Skeletal muscle cell (primary cell): ENCODE results near the gene KIF22.
"Not testable (repeated sequence)": the region's sequence is repeated elsewhere in the genome, so short reads cannot be mapped to it uniquely, and the experiment has no call there.

Experiments
- DNase-seq: peaks from one replicate; pipeline ENCODE4 v3.0.0-alpha.2; 2010; ENCODE audit warnings: low read depth
- H3K4me3 ChIP-seq: 2 replicates; pipeline ENCODE4 v1.5.1; 2011; ENCODE audit warnings: low read depth, mild to moderate bottlenecking, control low read depth, low read length, moderate library complexity

Gene KIF22

GRCh38 chr16:29791845-29792807 lies 1.6 kb downstream of the KIF22 start:
- peak overlapping the region; percentile 94 for H3K4me3 ChIP-seq
- DNase-seq, result no peak

GRCh38 chr16:29793153-29793552 lies 2.6 kb downstream of the KIF22 start:
- H3K4me3 ChIP-seq, DNase-seq: not testable (repeated sequence)

- no peak overlapping the region for H3K4me3 ChIP-seq
- no peak for DNase-seq
Observed at GRCh38 chr16:29794231-29794710, 3.7 kb downstream of the KIF22 start.

DNA sequence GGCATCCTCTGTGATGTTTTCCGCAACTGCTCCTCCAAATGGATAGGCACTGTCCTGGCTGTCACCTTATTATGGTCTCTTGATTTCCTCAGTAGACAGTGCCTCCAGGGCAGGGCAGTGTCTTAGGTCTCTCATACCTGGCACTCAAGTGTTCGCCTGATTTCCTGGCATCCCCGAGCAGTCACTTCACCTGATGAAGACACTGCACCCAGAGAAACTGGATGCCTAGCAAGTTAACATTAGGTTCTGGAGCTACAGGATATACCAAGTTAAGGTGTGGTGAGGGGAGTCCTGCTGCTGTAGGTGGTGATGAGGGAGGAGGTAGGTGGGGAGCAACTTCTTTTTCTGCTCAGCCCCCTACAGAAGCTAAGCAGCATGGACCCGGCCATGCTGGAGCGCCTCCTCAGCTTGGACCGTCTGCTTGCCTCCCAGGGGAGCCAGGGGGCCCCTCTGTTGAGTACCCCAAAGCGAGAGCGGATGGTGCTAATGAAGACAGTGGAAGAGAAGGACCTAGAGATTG lies 11.9 kb downstream of the KIF22 start:
- no peak overlapping the region for H3K4me3 ChIP-seq
- no peak for DNase-seq

GRCh38 chr16:29804020-29804419 lies 13.5 kb downstream of the KIF22 start:
- no peak overlapping the region for H3K4me3 ChIP-seq
- DNase-seq, result no peak

- peak overlapping the region; percentile 72 for H3K4me3 ChIP-seq
- DNase-seq, result no peak
Observed at GRCh38 chr16:29804455-29805231, 14.1 kb downstream of the KIF22 start.

GRCh38 chr16:29805232-29806098 lies 14.9 kb downstream of the KIF22 start:
- H3K4me3 ChIP-seq, result peak overlapping the region; percentile 72
- DNase-seq, result peak; percentile 91

- peak within 1 kb of the TSS; percentile 72 for H3K4me3 ChIP-seq
- DNase-seq, result peak; percentile 81
Observed at GRCh38 chr16:29806099-29806579, 15.6 kb downstream of the KIF22 start, which contains the start of gene MAZ. Gene MAZ, plus strand, starts transcription at chr16:29806529. Its CDS starts 173 bp downstream, at chr16:29806702.

GRCh38 chr16:29806641-29807425 lies 16.3 kb downstream of the KIF22 start:
- no peak for DNase-seq
- H3K4me3 ChIP-seq, result peak overlapping the region; percentile 61

DNA sequence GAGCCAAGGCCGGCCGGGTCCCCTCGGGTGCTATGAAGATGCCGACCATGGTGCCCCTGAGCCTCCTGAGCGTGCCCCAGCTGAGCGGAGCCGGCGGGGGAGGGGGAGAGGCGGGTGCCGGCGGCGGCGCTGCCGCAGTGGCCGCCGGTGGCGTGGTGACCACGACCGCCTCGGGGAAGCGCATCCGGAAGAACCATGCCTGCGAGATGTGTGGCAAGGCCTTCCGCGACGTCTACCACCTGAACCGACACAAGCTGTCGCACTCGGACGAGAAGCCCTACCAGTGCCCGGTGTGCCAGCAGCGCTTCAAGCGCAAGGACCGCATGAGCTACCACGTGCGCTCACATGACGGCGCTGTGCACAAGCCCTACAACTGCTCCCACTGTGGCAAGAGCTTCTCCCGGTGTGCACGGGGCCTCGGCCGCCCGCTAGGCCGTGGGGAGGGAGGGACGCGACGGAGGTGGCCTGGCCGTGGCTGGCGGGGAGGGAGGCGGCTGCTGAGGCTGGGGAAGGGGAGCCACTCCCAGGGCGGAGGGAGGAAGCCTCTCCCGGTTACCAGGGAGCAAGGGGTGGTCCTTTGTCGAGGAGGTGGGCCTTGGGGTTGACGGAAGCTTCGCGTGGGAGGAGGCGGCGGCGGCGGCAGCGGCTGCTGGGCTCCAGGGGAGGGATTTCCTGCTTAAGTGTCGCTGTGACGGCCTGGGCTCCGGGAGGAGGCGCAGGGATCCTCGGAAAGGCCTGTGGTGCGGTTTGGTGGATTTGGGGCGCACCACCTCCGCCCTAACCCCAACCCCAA lies 17.1 kb downstream of the KIF22 start:
- DNase-seq, result peak; percentile 79
- peak overlapping the region; percentile 60 for H3K4me3 ChIP-seq

DNA sequence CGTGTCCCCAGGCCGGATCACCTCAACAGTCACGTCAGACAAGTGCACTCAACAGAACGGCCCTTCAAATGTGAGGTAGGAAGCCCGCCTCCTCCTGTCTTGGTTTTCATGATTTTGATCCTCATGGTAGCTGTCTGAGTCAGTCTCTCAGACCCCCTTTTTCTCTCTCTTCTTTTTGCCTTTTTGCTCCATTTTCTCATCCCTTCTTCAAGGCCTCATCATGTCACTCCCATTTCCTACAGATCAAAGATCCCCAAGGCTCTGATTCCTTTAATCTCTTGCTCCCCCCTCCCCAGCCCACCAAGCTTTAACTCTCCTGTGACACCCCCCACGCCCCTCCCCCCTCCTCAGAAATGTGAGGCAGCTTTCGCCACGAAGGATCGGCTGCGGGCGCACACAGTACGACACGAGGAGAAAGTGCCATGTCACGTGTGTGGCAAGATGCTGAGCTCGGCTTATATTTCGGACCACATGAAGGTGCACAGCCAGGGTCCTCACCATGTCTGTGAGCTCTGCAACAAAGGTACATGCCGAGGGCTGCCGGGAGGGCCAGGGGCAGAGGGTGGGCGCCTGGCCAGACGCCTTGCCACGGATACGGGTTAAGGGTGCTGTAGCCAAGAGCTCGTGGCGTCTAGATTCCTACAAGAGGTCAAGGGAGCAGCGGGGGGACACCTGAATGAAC lies 17.8 kb downstream of the KIF22 start:
- DNase-seq, result no peak
- H3K4me3 ChIP-seq, result peak overlapping the region; percentile 60

GRCh38 chr16:29809031-29809747 lies 18.6 kb downstream of the KIF22 start:
- H3K4me3 ChIP-seq, result peak overlapping the region; percentile 60

DNA sequence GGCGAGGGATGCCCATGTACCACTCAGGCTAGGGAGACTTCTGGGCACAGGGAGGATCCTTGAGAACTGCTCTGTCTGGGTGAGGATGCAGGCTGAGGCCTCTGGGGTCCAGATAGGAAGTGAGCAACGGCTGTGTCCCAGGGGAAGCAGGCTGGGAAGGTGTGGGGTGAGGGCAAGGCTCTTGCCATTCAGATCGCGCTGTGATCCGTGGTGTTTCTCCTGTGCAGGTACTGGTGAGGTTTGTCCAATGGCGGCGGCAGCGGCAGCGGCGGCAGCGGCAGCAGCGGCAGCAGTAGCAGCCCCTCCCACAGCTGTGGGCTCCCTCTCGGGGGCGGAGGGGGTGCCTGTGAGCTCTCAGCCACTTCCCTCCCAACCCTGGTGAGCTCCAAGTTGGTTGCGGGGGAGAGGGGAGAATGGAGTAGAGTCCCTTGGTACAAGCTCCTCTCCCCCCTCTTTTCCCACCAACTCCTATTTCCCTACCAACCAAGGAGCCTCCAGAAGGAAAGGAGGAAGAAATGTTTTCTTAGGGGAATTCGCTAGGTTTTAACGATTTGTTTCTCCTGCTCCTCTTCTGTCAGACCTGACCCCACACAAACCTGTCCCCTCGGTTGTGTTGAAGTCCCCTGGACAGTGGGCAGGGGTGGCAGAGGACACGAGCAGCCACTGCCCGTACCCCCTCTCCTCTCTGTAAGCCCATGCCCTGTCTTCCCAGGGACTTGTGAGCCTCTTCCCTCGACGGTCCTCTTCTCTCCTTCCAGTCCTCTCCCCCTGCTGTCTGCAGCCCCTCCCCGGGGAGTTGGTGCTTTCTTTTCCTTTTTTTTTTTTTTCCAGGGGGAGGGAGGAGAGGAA lies 19.5 kb downstream of the KIF22 start:
- H3K4me3 ChIP-seq, result peak overlapping the region; percentile 22
- no peak for DNase-seq

More at GRCh38 chr16:29809031-29809747, 18.6 kb downstream of the KIF22 start:
- DNase-seq, result no peak

DNA sequence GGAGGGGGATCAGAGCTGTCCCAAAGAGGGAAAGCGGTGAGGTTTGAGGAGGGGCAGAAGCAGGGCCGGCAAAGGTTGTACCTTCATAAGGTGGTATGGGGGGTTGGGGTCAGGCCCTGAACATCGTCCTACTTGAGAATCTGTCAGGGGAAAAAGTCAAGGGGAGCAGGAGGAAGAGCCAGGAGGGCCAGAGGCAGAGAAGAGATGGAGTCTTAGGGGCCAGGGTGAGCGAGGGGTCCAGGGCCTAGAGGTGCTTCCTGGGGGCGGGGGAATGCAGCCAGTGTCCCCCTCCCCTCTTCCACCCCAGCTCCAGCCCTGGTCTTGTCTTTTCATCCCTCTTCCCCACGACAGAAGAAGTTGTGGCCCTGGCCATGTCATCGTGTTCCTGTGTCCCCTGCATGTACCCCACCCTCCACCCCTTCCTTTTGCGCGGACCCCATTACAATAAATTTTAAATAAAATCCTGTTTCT lies 20.2 kb downstream of the KIF22 start:
- no peak for DNase-seq
- H3K4me3 ChIP-seq, result peak overlapping the region; percentile 13
